Ureter (tissue), 1 donor: ENCODE results near the gene MGAT3. TPM values are rescaled to one million over a fixed set of nuclear protein-coding genes. Genes with fewer than 3 reads are reported as not detected.

ENCODE experiments used
- DNase-seq: peaks from one replicate; pipeline ENCODE4 v3.0.0-alpha.2; 2020; ENCODE audit warnings: low spot score
- total RNA-seq: library from RNA; stranded (reverse); gene quantifications from one replicate; pipeline ENCODE4 v1.2.4, GENCODE V29; 2023
- donor health status: DM: yes; HTN: yes; CAD: no.

Gene MGAT3
- total RNA-seq, 1 donor from 2014 or later: 12.9 TPM

DNA sequence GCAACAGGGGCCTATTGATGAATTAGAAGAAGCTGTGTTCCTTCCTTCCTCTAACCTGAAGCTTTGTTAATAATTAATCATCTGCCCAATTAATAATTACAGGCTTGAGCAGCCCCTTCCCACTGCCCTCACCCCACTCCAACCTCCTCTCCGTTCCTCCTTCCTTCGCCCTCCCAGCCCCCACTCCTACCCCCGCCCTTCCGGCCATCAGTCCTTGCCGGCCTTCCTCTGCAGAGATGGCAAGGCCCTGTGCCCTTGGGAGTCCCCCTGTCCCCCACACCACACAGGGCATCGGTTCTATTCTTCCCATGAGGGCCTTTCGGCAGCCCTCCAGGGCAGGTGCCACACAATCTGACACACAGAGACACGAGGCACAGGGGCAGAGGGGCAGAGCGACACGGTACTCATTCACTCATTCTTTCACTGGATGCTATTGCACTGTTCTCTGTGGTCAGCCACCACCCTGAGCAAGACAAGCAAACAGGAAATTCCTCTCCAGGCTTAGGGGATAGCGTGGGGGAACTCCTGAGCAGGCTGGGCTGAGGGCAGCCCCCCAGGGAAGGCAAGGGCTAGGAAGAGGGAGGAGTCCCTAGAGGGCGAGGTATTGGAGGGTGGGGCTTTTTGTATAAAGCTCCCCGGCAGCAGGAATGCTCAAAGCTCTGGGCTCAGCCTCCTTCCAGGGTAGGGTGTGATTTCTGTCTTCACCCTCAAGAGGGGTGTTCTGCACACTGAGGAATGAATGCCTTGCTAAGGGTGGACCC, 14.7 kb downstream of the MGAT3 start:
- DNase-seq: peak; percentile 63

GRCh38 chr22:39472570-39473556, 16.1 kb downstream of the MGAT3 start:
- DNase-seq: peak; percentile 70

- no peak for DNase-seq
These were observed 17.0 kb downstream of the MGAT3 start for GRCh38 chr22:39473851-39474250.

GRCh38 chr22:39474351-39475111, 17.7 kb downstream of the MGAT3 start:
- no peak for DNase-seq

GRCh38 chr22:39475337-39475736, 18.5 kb downstream of the MGAT3 start:
- no peak for DNase-seq

- DNase-seq: no peak
These were observed 19.1 kb downstream of the MGAT3 start for GRCh38 chr22:39475902-39476301.

- DNase-seq: no peak
These were observed 19.9 kb downstream of the MGAT3 start for GRCh38 chr22:39476664-39477063.

GRCh38 chr22:39477542-39477941, 20.7 kb downstream of the MGAT3 start:
- no peak for DNase-seq

GRCh38 chr22:39478441-39478850, 21.6 kb downstream of the MGAT3 start:
- no peak for DNase-seq

GRCh38 chr22:39479254-39479653, 22.4 kb downstream of the MGAT3 start:
- no peak for DNase-seq

GRCh38 chr22:39480557-39480956, 23.7 kb downstream of the MGAT3 start:
- no peak for DNase-seq

- DNase-seq: no peak
These were observed 24.2 kb downstream of the MGAT3 start for GRCh38 chr22:39481054-39481453.

DNA sequence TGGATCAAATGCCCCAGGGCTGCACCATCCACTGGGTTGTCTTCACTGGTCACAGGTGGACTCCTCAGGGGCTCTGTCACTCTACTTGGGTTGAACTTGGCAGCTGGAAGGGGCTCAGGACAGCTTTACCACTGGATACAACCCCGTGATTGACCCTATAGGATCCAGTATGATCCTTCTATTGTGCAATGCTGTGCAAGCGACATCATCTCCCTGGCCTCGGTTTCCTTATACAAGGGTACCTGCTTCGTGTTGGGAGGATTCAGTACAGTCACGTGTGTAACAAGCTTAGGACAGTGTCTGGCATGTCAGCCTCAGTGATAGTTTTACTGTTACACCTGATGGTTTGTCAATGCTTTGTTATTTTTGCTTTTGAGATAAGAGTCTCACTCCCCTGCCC, 24.8 kb downstream of the MGAT3 start:
- no peak for DNase-seq

DNA sequence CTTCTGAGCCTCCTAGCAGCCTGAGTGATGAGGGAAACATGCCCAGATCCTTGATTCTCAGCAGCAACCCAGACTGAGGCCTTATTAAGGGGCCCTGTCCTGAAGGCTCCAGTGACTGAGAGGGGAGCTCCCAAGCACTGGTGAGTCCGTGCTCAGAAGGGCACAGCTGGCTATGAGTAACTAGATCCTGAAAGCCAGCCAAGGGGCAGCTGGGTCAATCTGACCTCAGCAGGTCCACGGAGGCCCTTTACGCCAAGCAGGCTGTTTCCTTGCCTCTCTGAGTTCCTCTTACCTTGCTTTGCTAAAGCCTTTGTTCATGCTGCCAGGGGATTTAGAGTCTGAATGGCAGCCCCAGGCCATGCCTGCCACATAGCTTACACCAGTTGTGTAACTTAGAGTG, 26.0 kb downstream of the MGAT3 start:
- no peak for DNase-seq

DNA sequence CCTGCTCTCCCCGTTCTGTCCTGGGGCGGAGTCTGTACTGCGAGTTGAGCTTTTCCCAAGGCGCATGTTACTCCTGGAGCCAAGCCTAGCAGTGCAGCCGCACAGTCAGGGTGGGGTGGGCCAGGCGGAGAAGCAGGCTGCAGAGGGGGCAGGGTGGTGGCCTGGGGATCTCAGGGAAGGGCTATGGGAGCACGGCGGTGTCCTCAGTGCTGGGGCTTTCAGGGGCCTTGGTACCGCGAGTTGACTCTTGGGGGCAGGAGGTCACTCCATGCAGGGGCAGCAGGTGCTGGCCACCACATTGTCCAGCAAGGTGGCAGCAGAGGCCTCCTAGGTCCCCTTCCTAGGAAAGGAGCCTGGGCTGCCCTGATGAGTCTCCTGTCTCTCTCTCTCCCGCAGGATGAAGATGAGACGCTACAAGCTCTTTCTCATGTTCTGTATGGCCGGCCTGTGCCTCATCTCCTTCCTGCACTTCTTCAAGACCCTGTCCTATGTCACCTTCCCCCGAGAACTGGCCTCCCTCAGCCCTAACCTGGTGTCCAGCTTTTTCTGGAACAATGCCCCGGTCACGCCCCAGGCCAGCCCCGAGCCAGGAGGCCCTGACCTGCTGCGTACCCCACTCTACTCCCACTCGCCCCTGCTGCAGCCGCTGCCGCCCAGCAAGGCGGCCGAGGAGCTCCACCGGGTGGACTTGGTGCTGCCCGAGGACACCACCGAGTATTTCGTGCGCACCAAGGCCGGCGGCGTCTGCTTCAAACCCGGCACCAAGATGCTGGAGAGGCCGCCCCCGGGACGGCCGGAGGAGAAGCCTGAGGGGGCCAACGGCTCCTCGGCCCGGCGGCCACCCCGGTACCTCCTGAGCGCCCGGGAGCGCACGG, 30.4 kb downstream of the MGAT3 start:
- no peak for DNase-seq

- DNase-seq: no peak
These were observed 31.2 kb downstream of the MGAT3 start for GRCh38 chr22:39487826-39488520.

- no peak for DNase-seq
These were observed 31.8 kb downstream of the MGAT3 start for GRCh38 chr22:39488563-39489083.

GRCh38 chr22:39489094-39490068, 32.6 kb downstream of the MGAT3 start:
- DNase-seq: no peak
